Natural killer cell (primary cell): ENCODE results near the gene CMIP. TPM values are rescaled to one million over a fixed set of nuclear protein-coding genes. Genes with fewer than 3 reads are reported as not detected.

Experiments
- ATAC-seq, 3 donors: fragments of 150-1000 bp in 2 of 3; fragments of 200-7000 bp in 1 of 3; cut with Tn5 transposase; 1 replicate in 1 of 3; 2 replicates in 2 of 3; pipeline ENCODE4 v1.10.0; 2021; ENCODE audit warnings: mild to moderate bottlenecking in 2 of 3, moderate library complexity in 2 of 3
- DNase-seq, 2 donors: peaks; one replicate each; pipeline versions ENCODE4 v3.0.0 to v3.0.0-alpha.2; 2013 to 2021; ENCODE audit warnings: mixed read lengths in 1 of 2
- H3K27ac ChIP-seq: one replicate; pipeline ENCODE4 v1.5.1; 2013; ENCODE audit warnings: mild to moderate bottlenecking, low read length
- H3K27me3 ChIP-seq: one replicate; pipeline ENCODE4 v1.6.1; 2013; ENCODE audit warnings: low read length; ENCODE audit not compliant: control insufficient read depth, insufficient read depth
- H3K36me3 ChIP-seq: one replicate; pipeline ENCODE4 v1.6.1; 2013; ENCODE audit warnings: low read length; ENCODE audit not compliant: control insufficient read depth, insufficient read depth
- H3K4me1 ChIP-seq: one replicate; pipeline ENCODE4 v1.6.1; 2013; ENCODE audit warnings: low read length; ENCODE audit not compliant: control insufficient read depth, insufficient read depth
- H3K4me3 ChIP-seq: one replicate; pipeline ENCODE4 v1.5.1; 2013; ENCODE audit warnings: low read length
- H3K9me3 ChIP-seq: one replicate; pipeline ENCODE4 v1.6.1; 2013; ENCODE audit warnings: low read length; ENCODE audit not compliant: control insufficient read depth, insufficient read depth
- H3K27ac Mint-ChIP-seq, 2 donors: one replicate each; pipeline ENCODE4 v1.8.0; 2022; ENCODE audit warnings: mild to moderate bottlenecking in 2 of 2, mixed read lengths in 2 of 2, moderate library complexity in 1 of 2
- H3K27me3 Mint-ChIP-seq, 2 donors: one replicate each; pipeline ENCODE4 v1.8.0; 2022; ENCODE audit warnings: low read depth in 2 of 2, mixed read lengths in 2 of 2
- H3K36me3 Mint-ChIP-seq: one replicate; pipeline ENCODE4 v1.8.0; 2022; ENCODE audit warnings: mixed read lengths
- H3K4me1 Mint-ChIP-seq, 2 donors: one replicate each; pipeline ENCODE4 v1.8.0; 2022; ENCODE audit warnings: mixed read lengths in 2 of 2
- H3K4me3 Mint-ChIP-seq: one replicate; pipeline ENCODE4 v1.8.0; 2022; ENCODE audit warnings: mild to moderate bottlenecking, moderate library complexity, mixed read lengths
- H3K9me3 Mint-ChIP-seq, 2 donors: one replicate each; pipeline ENCODE4 v1.8.0; 2022; ENCODE audit warnings: mixed read lengths in 2 of 2
- WGBS: methylation state at CpG from one replicate; pipeline ENCODE4 v1.1.7; 2013; ENCODE audit warnings: missing lambda C conversion rate; ENCODE audit not compliant: insufficient coverage; 5-methylcytosine and 5-hydroxymethylcytosine counted together
- intact Hi-C: fragments of 100-400 bp; cut with micrococcal nuclease; formaldehyde crosslinking; loops from one replicate; pipeline ENCODE4 v1.14.2; 2022
- total RNA-seq, 4 donors: library from RNA; stranded (reverse); fragments of 120-200 nt in 1 of 4; gene quantifications; one replicate each; pipeline versions ENCODE4 v1.2.3 to v1.2.4, GENCODE V29; 2013 to 2022
- TF ChIP-seq, protein P1 (sequence below): fragments of 200-600 bp; IDR thresholded peaks from one replicate; pipeline ENCODE4 v1.8.0; 2022; ENCODE audit warnings: antibody characterized with exemption

The CMIP gene
- total RNA-seq, 3 donors from 2014 or later (not counting 1 experiment from before 2014, with no cell fraction given), result 88.2 to 115 (median 91.5) TPM

DNA sequence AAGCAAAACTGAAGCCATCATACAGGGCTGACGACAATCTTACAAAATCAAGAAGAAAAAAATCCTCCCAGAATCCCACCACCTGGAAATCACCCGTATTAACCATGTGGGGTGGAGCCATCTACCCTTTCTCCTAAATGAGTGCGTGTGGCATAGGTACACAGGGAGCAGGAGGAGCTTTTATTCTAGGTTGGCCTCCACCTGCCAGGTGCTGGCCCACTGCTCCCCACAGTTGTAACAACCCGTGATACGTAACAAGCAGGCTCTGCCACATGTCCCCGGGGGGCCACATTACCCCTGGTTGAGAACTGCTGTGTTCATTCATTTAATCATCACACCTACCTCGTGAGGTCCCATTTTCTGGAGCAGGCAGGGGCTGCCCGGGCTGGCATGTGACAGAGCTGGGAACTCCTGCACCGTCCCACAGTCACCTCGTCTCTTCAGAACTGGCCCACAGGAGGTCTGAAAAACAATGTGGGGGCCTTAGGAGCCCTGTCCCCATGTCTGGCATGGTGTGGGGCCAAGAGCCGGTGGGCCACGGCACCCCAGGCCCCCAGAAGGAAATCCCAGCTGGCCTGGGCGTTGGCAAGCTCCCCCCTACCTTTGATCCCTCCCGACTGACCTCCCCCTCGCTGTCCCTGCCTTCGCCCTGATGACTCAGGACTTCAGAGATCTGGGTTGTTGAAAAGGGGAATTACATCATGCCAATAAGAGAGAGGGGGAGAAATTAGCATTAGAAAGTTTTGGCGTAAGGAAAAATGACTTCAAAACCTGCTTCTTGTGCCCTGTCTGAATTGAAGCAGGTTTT, 12.9 kb downstream of the CMIP start:
- Histone ChIP-seq H3K4me1 (peaks cover 59% of the 10 kb centered on the region), H3K4me3 (no peak overlapping the region), H3K36me3 (peaks cover 21% of the 10 kb centered on the region), H3K9me3 (no peaks in the 10 kb centered on the region), H3K27ac (no peak overlapping the region), H3K27me3 (no peaks in the 10 kb centered on the region)
- ATAC-seq, result peak in 1 of 3 donors; percentile 26
- TF ChIP-seq, protein P1, sequence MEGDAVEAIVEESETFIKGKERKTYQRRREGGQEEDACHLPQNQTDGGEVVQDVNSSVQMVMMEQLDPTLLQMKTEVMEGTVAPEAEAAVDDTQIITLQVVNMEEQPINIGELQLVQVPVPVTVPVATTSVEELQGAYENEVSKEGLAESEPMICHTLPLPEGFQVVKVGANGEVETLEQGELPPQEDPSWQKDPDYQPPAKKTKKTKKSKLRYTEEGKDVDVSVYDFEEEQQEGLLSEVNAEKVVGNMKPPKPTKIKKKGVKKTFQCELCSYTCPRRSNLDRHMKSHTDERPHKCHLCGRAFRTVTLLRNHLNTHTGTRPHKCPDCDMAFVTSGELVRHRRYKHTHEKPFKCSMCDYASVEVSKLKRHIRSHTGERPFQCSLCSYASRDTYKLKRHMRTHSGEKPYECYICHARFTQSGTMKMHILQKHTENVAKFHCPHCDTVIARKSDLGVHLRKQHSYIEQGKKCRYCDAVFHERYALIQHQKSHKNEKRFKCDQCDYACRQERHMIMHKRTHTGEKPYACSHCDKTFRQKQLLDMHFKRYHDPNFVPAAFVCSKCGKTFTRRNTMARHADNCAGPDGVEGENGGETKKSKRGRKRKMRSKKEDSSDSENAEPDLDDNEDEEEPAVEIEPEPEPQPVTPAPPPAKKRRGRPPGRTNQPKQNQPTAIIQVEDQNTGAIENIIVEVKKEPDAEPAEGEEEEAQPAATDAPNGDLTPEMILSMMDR, result no peak
- H3K4me1 Mint-ChIP-seq, result peaks cover 56 to 84% of the 10 kb centered on the region in 2 donors
- no peak for DNase-seq
- peak overlapping the region; percentile 36 to 77 for H3K27ac Mint-ChIP-seq
- WGBS, result 64% methylated on average over 17 of the region's 17 CpGs
- no peaks in the 10 kb centered on the region for H3K9me3 Mint-ChIP-seq
- H3K27me3 Mint-ChIP-seq, result no peaks in the 10 kb centered on the region
- peaks cover 7% of the 10 kb centered on the region for H3K36me3 Mint-ChIP-seq
- H3K4me3 Mint-ChIP-seq, result no peak overlapping the region
- intact Hi-C loops, result no loop called here

DNA sequence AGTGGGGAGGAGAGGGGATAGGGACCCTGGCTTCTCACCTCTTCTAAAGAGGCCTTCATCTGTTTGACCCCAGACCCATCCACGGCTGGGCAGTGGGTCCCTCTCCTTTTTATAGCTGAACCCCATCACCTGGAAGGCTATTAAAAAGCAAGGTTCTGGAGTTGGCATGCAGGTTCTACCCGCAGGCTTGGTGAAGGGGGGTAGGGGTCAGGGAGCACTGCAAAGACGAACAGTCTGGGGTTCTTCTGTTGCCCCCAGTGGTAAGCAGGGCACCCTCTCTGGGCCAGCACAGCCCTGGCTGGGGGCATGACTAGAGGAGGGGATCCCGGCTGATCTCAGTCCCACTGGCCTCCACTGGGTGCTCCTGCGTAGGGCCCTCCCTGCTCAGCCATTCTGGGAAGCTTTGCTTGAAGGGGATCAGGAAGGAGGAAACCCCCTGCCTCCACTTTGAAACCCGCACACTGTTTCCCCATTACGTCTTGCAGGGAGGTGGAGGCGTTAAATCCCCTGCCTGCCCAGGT, 13.6 kb downstream of the CMIP start:
- Mint-ChIP-seq H3K36me3 (peaks cover 7% of the 10 kb centered on the region), H3K9me3 (no peaks in the 10 kb centered on the region), H3K4me1 (peaks cover 56 to 80% of the 10 kb centered on the region in 2 donors), H3K27ac (peak overlapping the region in 1 of 2 donors; percentile 77), H3K4me3 (no peak overlapping the region), H3K27me3 (no peaks in the 10 kb centered on the region)
- DNase-seq (no peak), ATAC-seq (peak in 2 of 3 donors; percentile 12 to 23)
- WGBS, result 93% methylated on average over 7 of the region's 8 CpGs
- intact Hi-C loops, result no loop called here
- Histone ChIP-seq H3K4me1 (peaks cover 54% of the 10 kb centered on the region), H3K27ac (no peak overlapping the region), H3K4me3 (no peak overlapping the region), H3K36me3 (peaks cover 21% of the 10 kb centered on the region), H3K27me3 (no peaks in the 10 kb centered on the region), H3K9me3 (no peaks in the 10 kb centered on the region)
- TF ChIP-seq, protein P1, result no peak

DNA sequence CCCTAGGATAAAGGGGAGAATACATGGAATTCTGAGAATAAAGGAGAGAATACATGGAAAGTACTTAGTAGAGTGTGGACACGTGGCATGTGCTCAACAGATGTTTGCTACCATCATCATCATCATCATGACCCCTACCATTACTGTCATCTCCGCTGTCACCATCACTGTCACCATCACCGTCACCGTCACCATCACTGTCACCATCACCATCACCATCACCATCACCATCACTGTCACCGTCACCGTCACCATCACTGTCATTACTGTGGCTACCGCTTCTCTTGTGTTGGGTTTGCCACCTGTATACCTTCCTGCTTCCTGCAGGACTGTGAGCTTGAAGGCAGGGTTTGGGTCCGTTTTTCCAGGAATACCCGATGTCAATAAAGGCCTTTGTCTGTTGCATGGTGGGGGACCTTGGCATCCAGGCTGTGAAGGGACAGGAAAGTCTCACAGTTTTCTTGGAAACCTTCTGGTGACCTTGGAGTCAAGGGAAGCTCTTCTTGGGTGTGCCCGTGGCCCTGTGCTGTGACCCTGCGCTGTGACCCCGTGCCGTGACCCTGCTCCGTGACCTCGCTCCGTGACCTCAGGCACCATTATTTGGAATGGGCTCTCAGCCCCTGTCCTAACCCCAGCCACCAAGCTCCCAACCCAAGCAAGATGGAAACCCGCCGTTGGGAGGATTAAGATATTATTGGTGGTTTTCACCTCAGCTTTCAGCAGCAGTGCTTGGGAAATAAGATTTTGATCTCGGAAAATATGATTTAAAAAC, 14.4 kb downstream of the CMIP start:
- TF ChIP-seq, protein P1, result no peak
- Histone ChIP-seq H3K36me3 (peaks cover 21% of the 10 kb centered on the region), H3K4me1 (peaks cover 49% of the 10 kb centered on the region), H3K9me3 (no peaks in the 10 kb centered on the region), H3K27ac (no peak overlapping the region), H3K4me3 (no peak overlapping the region), H3K27me3 (no peaks in the 10 kb centered on the region)
- no peaks in the 10 kb centered on the region for H3K9me3 Mint-ChIP-seq
- no peak overlapping the region for H3K4me3 Mint-ChIP-seq
- DNase-seq (no peak), ATAC-seq (peak in 2 of 3 donors; percentile 12 to 35)
- intact Hi-C loops, result no loop called here
- peak overlapping the region in 1 of 2 donors; percentile 74 for H3K27ac Mint-ChIP-seq
- 84% methylated on average over 19 of the region's 19 CpGs for WGBS
- H3K36me3 Mint-ChIP-seq, result peaks cover 7% of the 10 kb centered on the region
- H3K4me1 Mint-ChIP-seq, result peaks cover 58 to 78% of the 10 kb centered on the region in 2 donors
- no peaks in the 10 kb centered on the region for H3K27me3 Mint-ChIP-seq
